ENCODE measurements around the gene SOX6.

SOX6 gene

DNA sequence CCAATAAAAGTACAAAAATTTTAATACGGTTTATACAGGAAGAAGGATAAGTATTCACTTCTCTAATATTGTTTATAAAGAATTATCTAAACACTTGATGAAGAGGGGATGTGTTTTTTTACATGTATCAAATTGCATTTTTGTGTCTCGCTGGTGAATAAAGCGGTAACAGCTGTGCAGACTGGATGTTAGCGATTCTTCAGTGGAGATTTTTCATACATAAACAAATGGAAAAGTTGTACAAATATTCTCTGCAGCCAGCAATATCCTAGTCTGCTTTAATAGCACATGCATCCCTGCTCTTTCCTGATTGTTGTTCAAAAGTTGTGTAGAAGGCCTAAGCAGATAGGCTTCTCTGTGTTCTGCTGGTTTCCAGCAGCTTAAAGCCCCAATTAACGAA lies 369.3 kb downstream of the SOX6 start:
- Histone ChIP-seq H2AFZ (ENCODE audit: low read length) (no peak overlapping the region), H3K9me2 (replicated peaks; ENCODE audit: insufficient read depth, low read length) (no peaks in the 10 kb centered on the region), H3K27me3 (replicated peaks; ENCODE audit: insufficient read depth, low read length) (no peaks in the 10 kb centered on the region), H3F3A (ENCODE audit: insufficient read depth, low read length) (no peaks in the 10 kb centered on the region), H3K4me1 (ENCODE audit: low read length) (no peaks in the 10 kb centered on the region), H4K20me1 (ENCODE audit: insufficient read depth, low read length) (no peaks in the 10 kb centered on the region), H3K27ac (ENCODE audit: low read length) (no peak overlapping the region), H3K4me3 (ENCODE audit: low read length) (no peak overlapping the region), H3K36me3 (replicated peaks; ENCODE audit: insufficient read depth, low read length) (no peaks in the 10 kb centered on the region), H3K9me3 (replicated peaks; ENCODE audit: insufficient read depth, low read length) (no peaks in the 10 kb centered on the region), H3K9ac (ENCODE audit: low read length) (no peak overlapping the region), H3K4me2 (ENCODE audit: low read depth, low read length) (no peak overlapping the region), H3K79me2 (ENCODE audit: low read length) (no peaks in the 10 kb centered on the region)
- TF ChIP-seq EZH2 (optimal IDR thresholded peaks at IDR 0.05; ENCODE audit: low read depth, low read length), result no peak
- TF ChIP-seq, protein P1, sequence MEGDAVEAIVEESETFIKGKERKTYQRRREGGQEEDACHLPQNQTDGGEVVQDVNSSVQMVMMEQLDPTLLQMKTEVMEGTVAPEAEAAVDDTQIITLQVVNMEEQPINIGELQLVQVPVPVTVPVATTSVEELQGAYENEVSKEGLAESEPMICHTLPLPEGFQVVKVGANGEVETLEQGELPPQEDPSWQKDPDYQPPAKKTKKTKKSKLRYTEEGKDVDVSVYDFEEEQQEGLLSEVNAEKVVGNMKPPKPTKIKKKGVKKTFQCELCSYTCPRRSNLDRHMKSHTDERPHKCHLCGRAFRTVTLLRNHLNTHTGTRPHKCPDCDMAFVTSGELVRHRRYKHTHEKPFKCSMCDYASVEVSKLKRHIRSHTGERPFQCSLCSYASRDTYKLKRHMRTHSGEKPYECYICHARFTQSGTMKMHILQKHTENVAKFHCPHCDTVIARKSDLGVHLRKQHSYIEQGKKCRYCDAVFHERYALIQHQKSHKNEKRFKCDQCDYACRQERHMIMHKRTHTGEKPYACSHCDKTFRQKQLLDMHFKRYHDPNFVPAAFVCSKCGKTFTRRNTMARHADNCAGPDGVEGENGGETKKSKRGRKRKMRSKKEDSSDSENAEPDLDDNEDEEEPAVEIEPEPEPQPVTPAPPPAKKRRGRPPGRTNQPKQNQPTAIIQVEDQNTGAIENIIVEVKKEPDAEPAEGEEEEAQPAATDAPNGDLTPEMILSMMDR (IDR thresholded peaks at IDR 0.05; ENCODE audit: low read length), result no peak
- no peak for TF ChIP-seq EZH2phosphoT487 (IDR thresholded peaks at IDR 0.05; ENCODE audit: low read length)
- no peak for DNase-seq

DNA sequence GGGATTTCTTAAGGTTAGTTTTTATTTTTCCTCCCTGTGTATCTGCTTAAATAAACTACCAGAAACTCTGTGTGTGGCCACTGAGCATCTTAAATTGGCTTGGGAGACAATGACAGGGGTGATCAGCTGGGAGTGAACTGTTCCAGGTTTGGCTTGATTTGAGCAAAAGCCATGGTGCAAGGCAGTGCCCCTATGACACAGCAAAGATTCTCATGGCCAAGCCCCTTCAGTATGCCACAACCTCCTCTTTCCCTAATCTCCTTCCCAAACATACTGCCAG lies 370.5 kb downstream of the SOX6 start:
- Histone ChIP-seq H4K20me1 (ENCODE audit: insufficient read depth, low read length) (no peaks in the 10 kb centered on the region), H3K9me2 (replicated peaks; ENCODE audit: insufficient read depth, low read length) (no peaks in the 10 kb centered on the region), H3F3A (ENCODE audit: insufficient read depth, low read length) (no peaks in the 10 kb centered on the region), H3K9me3 (replicated peaks; ENCODE audit: insufficient read depth, low read length) (no peaks in the 10 kb centered on the region), H3K4me1 (ENCODE audit: low read length) (no peaks in the 10 kb centered on the region), H3K4me2 (ENCODE audit: low read depth, low read length) (no peak overlapping the region), H3K4me3 (ENCODE audit: low read length) (no peak overlapping the region), H3K36me3 (replicated peaks; ENCODE audit: insufficient read depth, low read length) (no peaks in the 10 kb centered on the region), H2AFZ (ENCODE audit: low read length) (no peak overlapping the region), H3K27me3 (replicated peaks; ENCODE audit: insufficient read depth, low read length) (no peaks in the 10 kb centered on the region), H3K79me2 (ENCODE audit: low read length) (no peaks in the 10 kb centered on the region), H3K9ac (ENCODE audit: low read length) (no peak overlapping the region), H3K27ac (ENCODE audit: low read length) (no peak overlapping the region)
- no peak for TF ChIP-seq EZH2 (optimal IDR thresholded peaks at IDR 0.05; ENCODE audit: low read depth, low read length)
- TF ChIP-seq EZH2phosphoT487 (IDR thresholded peaks at IDR 0.05; ENCODE audit: low read length), result no peak
- TF ChIP-seq, protein P1 (IDR thresholded peaks at IDR 0.05; ENCODE audit: low read length), result no peak
- DNase-seq, result no peak

DNA sequence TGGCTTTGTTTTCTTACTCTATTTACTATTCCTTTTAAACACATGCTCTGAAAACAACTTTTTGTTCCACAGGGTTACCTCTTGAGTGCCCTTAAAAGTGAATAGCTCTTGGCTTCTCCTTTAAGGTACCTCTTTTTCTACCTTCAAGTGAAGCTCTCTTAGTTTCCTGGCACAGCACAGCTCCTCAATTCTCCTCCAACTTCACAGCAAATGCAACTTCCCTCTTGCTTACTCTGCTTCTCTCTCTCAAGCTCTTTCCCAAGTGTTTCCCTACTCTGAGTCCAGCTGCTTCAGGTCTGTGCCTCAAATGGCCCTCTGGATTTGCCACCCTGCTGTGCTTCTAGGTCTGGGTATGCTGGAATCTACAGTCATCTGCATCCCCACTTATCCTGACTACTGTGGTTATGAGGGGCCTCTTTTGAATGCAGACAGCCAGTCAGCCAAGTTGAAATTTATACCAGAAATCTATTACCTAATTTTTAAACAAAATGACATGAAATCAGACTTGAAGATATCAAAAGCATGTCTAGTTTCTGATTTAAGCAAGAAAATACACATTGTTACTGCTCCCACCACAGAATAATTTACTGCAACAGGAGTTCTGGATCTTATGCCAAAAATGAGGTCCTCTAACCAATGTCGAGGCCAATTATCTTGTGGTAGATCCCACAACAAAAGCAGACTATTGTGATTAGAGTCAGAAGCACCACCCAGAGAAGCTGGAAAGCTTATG lies 371.1 kb downstream of the SOX6 start:
- Histone ChIP-seq H3K36me3 (replicated peaks; ENCODE audit: insufficient read depth, low read length) (no peaks in the 10 kb centered on the region), H3K4me2 (ENCODE audit: low read depth, low read length) (no peak overlapping the region), H2AFZ (ENCODE audit: low read length) (no peak overlapping the region), H3K79me2 (ENCODE audit: low read length) (no peaks in the 10 kb centered on the region), H3K27me3 (replicated peaks; ENCODE audit: insufficient read depth, low read length) (no peaks in the 10 kb centered on the region), H3K4me1 (ENCODE audit: low read length) (no peaks in the 10 kb centered on the region), H3K9me2 (replicated peaks; ENCODE audit: insufficient read depth, low read length) (no peaks in the 10 kb centered on the region), H3K9ac (ENCODE audit: low read length) (no peak overlapping the region), H4K20me1 (ENCODE audit: insufficient read depth, low read length) (no peaks in the 10 kb centered on the region), H3K9me3 (replicated peaks; ENCODE audit: insufficient read depth, low read length) (no peaks in the 10 kb centered on the region), H3F3A (ENCODE audit: insufficient read depth, low read length) (no peaks in the 10 kb centered on the region), H3K4me3 (ENCODE audit: low read length) (no peak overlapping the region), H3K27ac (ENCODE audit: low read length) (no peak overlapping the region)
- TF ChIP-seq, protein P1 (IDR thresholded peaks at IDR 0.05; ENCODE audit: low read length), result no peak
- TF ChIP-seq EZH2phosphoT487 (IDR thresholded peaks at IDR 0.05; ENCODE audit: low read length) (no peak), EZH2 (optimal IDR thresholded peaks at IDR 0.05; ENCODE audit: low read depth, low read length) (no peak)
- no peak for DNase-seq

Data from MM.1S (cell line).